ENCODE data around the gene WWOX.

- TF ChIP-seq CTCF (conservative IDR thresholded peaks at IDR 0.05; ENCODE audit: low read depth, low read length) (no peak), EZH2 (IDR thresholded peaks at IDR 0.05; ENCODE audit: borderline replicate concordance, low read depth, low read length, poor library complexity, severe bottlenecking) (no peak)
Measured at GRCh38 chr16:78823027-78823426, 723.6 kb downstream of the WWOX start.

All from A673 (cell line).